Neuronal stem cell (in vitro differentiated cells): ENCODE results near the gene ZNF175.

Source experiments
- DNase-seq: peaks from one replicate; pipeline ENCODE4 v3.0.0-alpha.2; 2013; ENCODE audit warnings: low spot score
- H2AFZ ChIP-seq: one replicate; pipeline ENCODE4 v1.6.1; 2013; ENCODE audit warnings: mild to moderate bottlenecking, low read length, inconsistent platforms
- H2AK5ac ChIP-seq: 2 replicates; pipeline ENCODE4 v1.6.1; 2013; ENCODE audit warnings: low read depth, mild to moderate bottlenecking, inconsistent platforms, low read length, moderate library complexity, mixed read lengths
- H2BK120ac ChIP-seq: 2 replicates; pipeline ENCODE4 v1.6.1; 2013; ENCODE audit warnings: low read depth, mild to moderate bottlenecking, inconsistent platforms, low read length, moderate library complexity, mixed read lengths
- H2BK12ac ChIP-seq: one replicate; pipeline ENCODE4 v1.6.1; 2013; ENCODE audit warnings: low read length, inconsistent platforms
- H2BK15ac ChIP-seq: 2 replicates; pipeline ENCODE4 v1.6.1; 2013; ENCODE audit warnings: mild to moderate bottlenecking, low read length, inconsistent platforms, mixed read lengths
- H2BK5ac ChIP-seq: one replicate; pipeline ENCODE4 v1.6.1; 2013; ENCODE audit warnings: inconsistent platforms, mild to moderate bottlenecking, low read length, moderate library complexity
- H3K14ac ChIP-seq: one replicate; pipeline ENCODE4 v1.6.1; 2013; ENCODE audit warnings: low read length, inconsistent platforms
- H3K18ac ChIP-seq: 2 replicates; pipeline ENCODE4 v1.6.1; 2013; ENCODE audit warnings: low read length, inconsistent platforms
- H3K23ac ChIP-seq: 2 replicates; pipeline ENCODE4 v1.6.1; 2013; ENCODE audit warnings: low read depth, mild to moderate bottlenecking, mixed read lengths, low read length, inconsistent platforms; ENCODE audit not compliant: poor library complexity
- H3K27ac ChIP-seq: replicated peaks from 3 replicates; pipeline ENCODE4 v1.5.1; 2013; ENCODE audit warnings: low read length, inconsistent platforms
- H3K27me3 ChIP-seq, 3 experiments: 2 replicates each; pipeline ENCODE4 v1.6.1; 2013; ENCODE audit warnings: low read length in 3 of 3, mild to moderate bottlenecking in 2 of 3, inconsistent platforms in 1 of 3, low read depth in 1 of 3, mixed read lengths in 1 of 3, moderate library complexity in 1 of 3; ENCODE audit not compliant: control insufficient read depth in 3 of 3, insufficient read depth in 3 of 3
- H3K36me3 ChIP-seq, 2 donors: replicated peaks in 1 of 2; 2 replicates each; pipeline ENCODE4 v1.6.1; 2013; ENCODE audit warnings: low read length in 2 of 2; ENCODE audit not compliant: control insufficient read depth in 2 of 2, insufficient read depth in 2 of 2
- H3K4ac ChIP-seq: 2 replicates; pipeline ENCODE4 v1.6.1; 2013; ENCODE audit warnings: inconsistent platforms, mild to moderate bottlenecking, low read length, moderate library complexity
- H3K4me1 ChIP-seq, 2 donors: 1 replicate in 1 of 2; 2 replicates in 1 of 2; pipeline ENCODE4 v1.6.1; 2013; ENCODE audit warnings: low read length in 2 of 2, low read depth in 1 of 2; ENCODE audit not compliant: control insufficient read depth in 2 of 2, insufficient read depth in 1 of 2
- H3K4me2 ChIP-seq: one replicate; pipeline ENCODE4 v1.6.1; 2013; ENCODE audit warnings: mild to moderate bottlenecking, low read length, inconsistent platforms; ENCODE audit not compliant: insufficient read depth, poor library complexity, severe bottlenecking
- H3K4me3 ChIP-seq, 2 donors: 2 replicates each; pipeline ENCODE4 v1.5.1; 2013; ENCODE audit warnings: low read length in 2 of 2, mild to moderate bottlenecking in 2 of 2, inconsistent platforms in 1 of 2, moderate library complexity in 1 of 2
- H3K79me1 ChIP-seq: one replicate; pipeline ENCODE4 v1.6.1; 2013; ENCODE audit warnings: low read depth, mild to moderate bottlenecking, inconsistent platforms, low read length, moderate library complexity
- H3K9ac ChIP-seq: one replicate; pipeline ENCODE4 v1.6.1; 2013; ENCODE audit warnings: mild to moderate bottlenecking, low read depth, low read length, inconsistent platforms; ENCODE audit not compliant: poor library complexity
- H3K9me3 ChIP-seq, 2 donors: replicated peaks in 1 of 2; 2 replicates each; pipeline versions ENCODE3 to v1.6.1; 2013; ENCODE audit warnings: low read length in 2 of 2, mild to moderate bottlenecking in 2 of 2, inconsistent platforms in 1 of 2, low read depth in 1 of 2, mixed read lengths in 1 of 2, moderate library complexity in 1 of 2; ENCODE audit not compliant: control insufficient read depth in 2 of 2, insufficient read depth in 1 of 2
- H4K8ac ChIP-seq: one replicate; pipeline ENCODE4 v1.6.1; 2013; ENCODE audit warnings: low read depth, mild to moderate bottlenecking, inconsistent platforms, low read length, moderate library complexity
- H4K91ac ChIP-seq: one replicate; pipeline ENCODE4 v1.6.1; 2013; ENCODE audit warnings: low read length, low read depth, mild to moderate bottlenecking, inconsistent platforms; ENCODE audit not compliant: poor library complexity
- whole genome bisulfite sequencing, 2 donors: extraction: QIAGEN DNeasy Blood & Tissue Kit; methylation state at CpG; one replicate each; pipeline ENCODE4 v1.1.7; 2013; ENCODE audit warnings: missing lambda C conversion rate in 2 of 2, mixed read lengths in 1 of 2; ENCODE audit not compliant: insufficient read length in 2 of 2, insufficient replicate concordance in 1 of 2; ENCODE audit errors: extremely low coverage in 2 of 2; 5-methylcytosine and 5-hydroxymethylcytosine counted together

Gene ZNF175

GRCh38 chr19:51544038-51544437, 27.0 kb upstream of the ZNF175 start:
- H3K9ac ChIP-seq = peak overlapping the region; percentile 2
- H3K4me3 ChIP-seq = no peak overlapping the region
- H3K23ac ChIP-seq = no peak overlapping the region
- H3K4me1 ChIP-seq = no peaks in the 10 kb centered on the region
- no peaks in the 10 kb centered on the region for H3K36me3 ChIP-seq
- no CpG with 5 or more reads among the region's 6 CpGs for WGBS, 2 donors
- no peak overlapping the region for H4K91ac ChIP-seq
- no peaks in the 10 kb centered on the region for H3K79me1 ChIP-seq
- no peak overlapping the region for H2AK5ac ChIP-seq
- H2BK12ac ChIP-seq = no peak overlapping the region
- no peak overlapping the region for H3K14ac ChIP-seq
- no peak overlapping the region for H2BK120ac ChIP-seq
- no peak overlapping the region for H3K4me2 ChIP-seq
- H2AFZ ChIP-seq = no peak overlapping the region
- H3K27ac ChIP-seq = no peak overlapping the region
- H2BK15ac ChIP-seq = no peak overlapping the region
- no peak overlapping the region for H3K18ac ChIP-seq
- peaks cover 0 to 20% of the 10 kb centered on the region in 2 donors for H3K9me3 ChIP-seq
- no peak overlapping the region for H3K4ac ChIP-seq
- H4K8ac ChIP-seq = no peak overlapping the region
- DNase-seq = no peak
- H3K27me3 ChIP-seq = peaks cover 0 to 13% (median 3%) of the 10 kb centered on the region in 3 experiments
- no peak overlapping the region for H2BK5ac ChIP-seq

GRCh38 chr19:51546107-51546649, 24.9 kb upstream of the ZNF175 start:
- no peaks in the 10 kb centered on the region for H3K36me3 ChIP-seq
- peaks cover 0 to 20% of the 10 kb centered on the region in 2 donors for H3K9me3 ChIP-seq
- no peak overlapping the region for H4K91ac ChIP-seq
- no peak overlapping the region for H3K18ac ChIP-seq
- H3K14ac ChIP-seq = no peak overlapping the region
- no peak overlapping the region for H3K9ac ChIP-seq
- no peak overlapping the region for H2AFZ ChIP-seq
- no peak overlapping the region for H3K4ac ChIP-seq
- no peak overlapping the region for H2AK5ac ChIP-seq
- WGBS, 2 donors = no CpG with 5 or more reads among the region's 5 CpGs
- H3K27ac ChIP-seq = no peak overlapping the region
- H3K4me3 ChIP-seq = no peak overlapping the region
- H2BK15ac ChIP-seq = no peak overlapping the region
- H2BK120ac ChIP-seq = no peak overlapping the region
- H2BK5ac ChIP-seq = no peak overlapping the region
- no peak overlapping the region for H3K4me2 ChIP-seq
- H3K23ac ChIP-seq = no peak overlapping the region
- H3K4me1 ChIP-seq = no peaks in the 10 kb centered on the region
- H2BK12ac ChIP-seq = no peak overlapping the region
- peaks cover 0 to 10% (median 3%) of the 10 kb centered on the region in 3 experiments for H3K27me3 ChIP-seq
- DNase-seq = no peak
- peaks cover 1% of the 10 kb centered on the region for H3K79me1 ChIP-seq
- H4K8ac ChIP-seq = no peak overlapping the region

- Histone ChIP-seq H3K4me3 (no peak overlapping the region), H2AK5ac (no peak overlapping the region), H3K9ac (no peak overlapping the region), H3K27ac (no peak overlapping the region), H2BK120ac (no peak overlapping the region), H3K27me3 (peaks cover 0 to 4% (median 3%) of the 10 kb centered on the region in 3 experiments), H2BK15ac (no peak overlapping the region), H3K4ac (no peak overlapping the region), H2AFZ (no peak overlapping the region), H3K9me3 (peaks cover 0 to 20% of the 10 kb centered on the region in 2 donors), H3K14ac (no peak overlapping the region), H3K18ac (no peak overlapping the region), H3K23ac (no peak overlapping the region), H4K8ac (no peak overlapping the region), H3K4me1 (no peaks in the 10 kb centered on the region), H3K4me2 (no peak overlapping the region), H3K36me3 (no peaks in the 10 kb centered on the region), H2BK12ac (no peak overlapping the region), H3K79me1 (peaks cover 1% of the 10 kb centered on the region), H2BK5ac (no peak overlapping the region), H4K91ac (no peak overlapping the region)
- no peak for DNase-seq
- no CpG with 5 or more reads among the region's 10 CpGs for WGBS, 2 donors
These were observed 24.3 kb upstream of the ZNF175 start for GRCh38 chr19:51546650-51547396.

- Histone ChIP-seq H3K27me3 (peaks cover 0 to 3% (median 0%) of the 10 kb centered on the region in 3 experiments), H2AK5ac (no peak overlapping the region), H4K8ac (no peak overlapping the region), H2BK15ac (no peak overlapping the region), H3K36me3 (no peaks in the 10 kb centered on the region), H2BK120ac (no peak overlapping the region), H3K4me1 (no peaks in the 10 kb centered on the region), H2BK5ac (no peak overlapping the region), H3K14ac (no peak overlapping the region), H3K4me2 (no peak overlapping the region), H3K9ac (no peak overlapping the region), H3K79me1 (peaks cover 1% of the 10 kb centered on the region), H4K91ac (no peak overlapping the region), H3K18ac (no peak overlapping the region), H3K4ac (no peak overlapping the region), H3K23ac (no peak overlapping the region), H2AFZ (no peak overlapping the region), H3K27ac (no peak overlapping the region), H3K9me3 (peaks cover 0 to 20% of the 10 kb centered on the region in 2 donors), H3K4me3 (no peak overlapping the region), H2BK12ac (no peak overlapping the region)
- DNase-seq = no peak
- WGBS, 2 donors = no CpG with 5 or more reads among the region's 7 CpGs
These were observed 23.5 kb upstream of the ZNF175 start for GRCh38 chr19:51547397-51548212.
